HEK293 (cell line): Measurements from ENCODE around the gene ATXN2.
"Not testable (repeated sequence)": the region's sequence is repeated elsewhere in the genome, so short reads cannot be mapped to it uniquely, and the experiment has no call there.

ENCODE experiments used
- KLF1 ChIP-seq: fragments of 450-650 bp; formaldehyde crosslinking; IDR thresholded peaks from 2 replicates; pipeline ENCODE4 v1.5.1; 2016; ENCODE audit warnings: missing biosample characterization, missing genetic modification characterization
- OSR2 ChIP-seq: fragments of 450-650 bp; formaldehyde crosslinking; IDR thresholded peaks from 2 replicates; pipeline ENCODE4 v1.5.1; 2016; ENCODE audit warnings: missing biosample characterization, missing genetic modification characterization
- ZFP3 ChIP-seq: fragments of 450-650 bp; formaldehyde crosslinking; IDR thresholded peaks from 2 replicates; pipeline ENCODE4 v1.5.1; 2016; ENCODE audit warnings: low read depth, missing biosample characterization, missing genetic modification characterization
- ZNF398 ChIP-seq: fragments of 450-650 bp; formaldehyde crosslinking; IDR thresholded peaks from 2 replicates; pipeline ENCODE4 v1.5.1; 2017; ENCODE audit warnings: missing biosample characterization, missing genetic modification characterization
- ZSCAN18 ChIP-seq: fragments of 450-650 bp; formaldehyde crosslinking; IDR thresholded peaks from 2 replicates; pipeline ENCODE4 v1.5.1; 2016; ENCODE audit warnings: missing biosample characterization, missing genetic modification characterization
- TF ChIP-seq, protein P1 (sequence below): fragments of 450-650 bp; formaldehyde crosslinking; IDR thresholded peaks from 2 replicates; pipeline ENCODE4 v1.5.1; 2016; ENCODE audit warnings: missing biosample characterization, missing genetic modification characterization
- TF ChIP-seq, protein P2 (sequence below): fragments of 450-650 bp; formaldehyde crosslinking; conservative IDR thresholded peaks from 2 replicates; pipeline ENCODE4 v1.5.1; 2016; ENCODE audit warnings: low read depth, missing biosample characterization, missing genetic modification characterization

GRCh38 chr12:111560844-111561243 is 38.3 kb downstream of the ATXN2 start:
- TF ChIP-seq KLF1 (tag by site-specific recombination); ZFP3 (tag by site-specific recombination); ZSCAN18 (tag by site-specific recombination); ZNF398: not testable (repeated sequence)
- TF ChIP-seq OSR2 (tag by site-specific recombination): peak; percentile 93
- TF ChIP-seq, protein P1, sequence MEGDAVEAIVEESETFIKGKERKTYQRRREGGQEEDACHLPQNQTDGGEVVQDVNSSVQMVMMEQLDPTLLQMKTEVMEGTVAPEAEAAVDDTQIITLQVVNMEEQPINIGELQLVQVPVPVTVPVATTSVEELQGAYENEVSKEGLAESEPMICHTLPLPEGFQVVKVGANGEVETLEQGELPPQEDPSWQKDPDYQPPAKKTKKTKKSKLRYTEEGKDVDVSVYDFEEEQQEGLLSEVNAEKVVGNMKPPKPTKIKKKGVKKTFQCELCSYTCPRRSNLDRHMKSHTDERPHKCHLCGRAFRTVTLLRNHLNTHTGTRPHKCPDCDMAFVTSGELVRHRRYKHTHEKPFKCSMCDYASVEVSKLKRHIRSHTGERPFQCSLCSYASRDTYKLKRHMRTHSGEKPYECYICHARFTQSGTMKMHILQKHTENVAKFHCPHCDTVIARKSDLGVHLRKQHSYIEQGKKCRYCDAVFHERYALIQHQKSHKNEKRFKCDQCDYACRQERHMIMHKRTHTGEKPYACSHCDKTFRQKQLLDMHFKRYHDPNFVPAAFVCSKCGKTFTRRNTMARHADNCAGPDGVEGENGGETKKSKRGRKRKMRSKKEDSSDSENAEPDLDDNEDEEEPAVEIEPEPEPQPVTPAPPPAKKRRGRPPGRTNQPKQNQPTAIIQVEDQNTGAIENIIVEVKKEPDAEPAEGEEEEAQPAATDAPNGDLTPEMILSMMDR (tag by site-specific recombination): not testable (repeated sequence)
- TF ChIP-seq, protein P2, sequence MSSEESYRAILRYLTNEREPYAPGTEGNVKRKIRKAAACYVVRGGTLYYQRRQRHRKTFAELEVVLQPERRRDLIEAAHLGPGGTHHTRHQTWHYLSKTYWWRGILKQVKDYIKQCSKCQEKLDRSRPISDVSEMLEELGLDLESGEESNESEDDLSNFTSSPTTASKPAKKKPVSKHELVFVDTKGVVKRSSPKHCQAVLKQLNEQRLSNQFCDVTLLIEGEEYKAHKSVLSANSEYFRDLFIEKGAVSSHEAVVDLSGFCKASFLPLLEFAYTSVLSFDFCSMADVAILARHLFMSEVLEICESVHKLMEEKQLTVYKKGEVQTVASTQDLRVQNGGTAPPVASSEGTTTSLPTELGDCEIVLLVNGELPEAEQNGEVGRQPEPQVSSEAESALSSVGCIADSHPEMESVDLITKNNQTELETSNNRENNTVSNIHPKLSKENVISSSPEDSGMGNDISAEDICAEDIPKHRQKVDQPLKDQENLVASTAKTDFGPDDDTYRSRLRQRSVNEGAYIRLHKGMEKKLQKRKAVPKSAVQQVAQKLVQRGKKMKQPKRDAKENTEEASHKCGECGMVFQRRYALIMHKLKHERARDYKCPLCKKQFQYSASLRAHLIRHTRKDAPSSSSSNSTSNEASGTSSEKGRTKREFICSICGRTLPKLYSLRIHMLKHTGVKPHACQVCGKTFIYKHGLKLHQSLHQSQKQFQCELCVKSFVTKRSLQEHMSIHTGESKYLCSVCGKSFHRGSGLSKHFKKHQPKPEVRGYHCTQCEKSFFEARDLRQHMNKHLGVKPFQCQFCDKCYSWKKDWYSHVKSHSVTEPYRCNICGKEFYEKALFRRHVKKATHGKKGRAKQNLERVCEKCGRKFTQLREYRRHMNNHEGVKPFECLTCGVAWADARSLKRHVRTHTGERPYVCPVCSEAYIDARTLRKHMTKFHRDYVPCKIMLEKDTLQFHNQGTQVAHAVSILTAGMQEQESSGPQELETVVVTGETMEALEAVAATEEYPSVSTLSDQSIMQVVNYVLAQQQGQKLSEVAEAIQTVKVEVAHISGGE (tag by site-specific recombination): not testable (repeated sequence)
